K562 (cell line): ENCODE data around the gene RFT1. TPM values are rescaled to one million over a fixed set of nuclear protein-coding genes. Genes with fewer than 3 reads are reported as not detected.

Source experiments
- ATAC-seq: fragments of 200-7000 bp; cut with Tn5 transposase; 3 replicates; pipeline ENCODE4 v1.9.1; 2020; ENCODE audit warnings: moderate library complexity
- BruUV-seq: library from RNA; stranded (reverse); fragments of 400-500 nt; replicated peaks from 2 replicates; lab custom pipeline; 2021; lab: Mats Ljungman, UMichigan
- CTCF ChIA-PET: fragments of 300-600 bp; formaldehyde crosslinking; extraction: SDS; loops from one replicate; lab custom pipeline; 2021; ENCODE audit warnings: low intra/inter-chr PET ratio; lab: Yijun Ruan, JAX
- POLR2A ChIA-PET: fragments of 300-600, 350-650 bp; sonication (Branson Sonifier 250); formaldehyde crosslinking; extraction: SDS; loops from one replicate; lab custom pipeline; 2021; ENCODE audit warnings: antibody characterized with exemption, inconsistent platforms; lab: Yijun Ruan, JAX
- DNase-seq, 4 experiments: peaks; one replicate each; pipeline versions ENCODE4 v3.0.0 to v3.0.0-alpha.2; 2011 to 2018; ENCODE audit warnings: low spot score in 3 of 4, mixed read lengths in 3 of 4; ENCODE audit errors: extremely low read depth in 1 of 4
- FAIRE-seq: peaks from 2 replicates; lab custom pipeline; 2011; peaks lifted over from hg19 to GRCh38; lab: Jason Lieb, UNC
- H2AFZ ChIP-seq: 2 replicates; pipeline ENCODE4 v1.6.0; 2011; ENCODE audit warnings: low read depth, low read length, control low read depth, inconsistent platforms
- H3K27ac ChIP-seq: fragments of 200-600 bp; 3 replicates; pipeline ENCODE4 v1.8.0; 2011; ENCODE audit warnings: low read depth, mild to moderate bottlenecking, control low read depth, inconsistent platforms, low read length, moderate library complexity, mixed read lengths; ENCODE audit errors: extremely low read depth
- H3K27me3 ChIP-seq, 2 experiments: fragments of 300-600 bp in 1 of 2; 2 replicates in 1 of 2; 3 replicates in 1 of 2; pipeline versions ENCODE4 v1.6.0 to v1.8.0; 2011; ENCODE audit warnings: inconsistent platforms in 2 of 2, low read length in 2 of 2, mild to moderate bottlenecking in 1 of 2, mixed read lengths in 1 of 2, moderate library complexity in 1 of 2; ENCODE audit not compliant: control insufficient read depth in 2 of 2, insufficient read depth in 2 of 2
- H3K36me3 ChIP-seq: fragments of 300-600 bp; 3 replicates; pipeline ENCODE4 v1.8.0; 2011; ENCODE audit warnings: mild to moderate bottlenecking, low read length, inconsistent platforms; ENCODE audit not compliant: control insufficient read depth, insufficient read depth
- H3K4me1 ChIP-seq, 2 experiments: fragments of 200-600 bp in 1 of 2; replicated peaks in 1 of 2; 2 replicates in 1 of 2; 3 replicates in 1 of 2; pipeline versions ENCODE4 v1.5.1 to v1.8.0; 2011; ENCODE audit warnings: inconsistent platforms in 2 of 2, low read length in 2 of 2, mild to moderate bottlenecking in 1 of 2, mixed read lengths in 1 of 2, moderate library complexity in 1 of 2; ENCODE audit not compliant: control insufficient read depth in 2 of 2, insufficient read depth in 2 of 2
- H3K4me2 ChIP-seq: 2 replicates; pipeline ENCODE4 v1.6.1; 2011; ENCODE audit warnings: low read length, control low read depth, inconsistent platforms, mixed read lengths; ENCODE audit not compliant: insufficient read depth
- H3K4me3 ChIP-seq: fragments of 200-600 bp; sonication (generic), shearing (Covaris generic); 2 replicates; pipeline ENCODE4 v1.5.1; 2016; ENCODE audit warnings: control low read depth, inconsistent platforms
- H3K79me2 ChIP-seq: fragments of 200-600 bp; 3 replicates; pipeline ENCODE4 v1.8.0; 2011; ENCODE audit warnings: low read length, inconsistent platforms; ENCODE audit not compliant: control insufficient read depth, insufficient read depth
- H3K9ac ChIP-seq, 2 experiments: 2 replicates each; pipeline versions ENCODE4 v1.6.0 to v1.6.1; 2011; ENCODE audit warnings: low read depth in 2 of 2, low read length in 2 of 2, control low read depth in 1 of 2, inconsistent platforms in 1 of 2, mild to moderate bottlenecking in 1 of 2, mixed read lengths in 1 of 2; ENCODE audit not compliant: insufficient read depth in 1 of 2
- H3K9me1 ChIP-seq: one replicate; pipeline ENCODE4 v1.6.0; 2011; ENCODE audit warnings: inconsistent platforms, mild to moderate bottlenecking, low read length, moderate library complexity; ENCODE audit not compliant: control insufficient read depth, insufficient read depth
- H3K9me3 ChIP-seq: replicated peaks from 2 replicates; pipeline ENCODE4 v1.5.1; 2011; ENCODE audit warnings: low read depth, low read length, inconsistent platforms; ENCODE audit not compliant: control insufficient read depth, insufficient read depth
- H4K20me1 ChIP-seq: replicated peaks from 2 replicates; pipeline ENCODE4 v1.6.1; 2011; ENCODE audit warnings: low read length, inconsistent platforms, mixed read lengths; ENCODE audit not compliant: control insufficient read depth, insufficient read depth
- E2F6 ChIP-seq, 2 experiments: IDR thresholded peaks; 2 replicates each; pipeline ENCODE4 v1.6.1; 2011; ENCODE audit warnings: borderline replicate concordance in 1 of 2, control low read depth in 1 of 2, low read depth in 1 of 2, low read length in 1 of 2, mild to moderate bottlenecking in 1 of 2, mixed read lengths in 1 of 2, moderate library complexity in 1 of 2; ENCODE audit not compliant: insufficient read depth in 1 of 2, insufficient read length in 1 of 2, poor library complexity in 1 of 2, severe bottlenecking in 1 of 2; ENCODE audit errors: extremely low read depth in 1 of 2
- GTF2F1 ChIP-seq: IDR thresholded peaks from 2 replicates; pipeline ENCODE4 v1.6.1; 2011; ENCODE audit warnings: low read depth, low read length, improper control_type of control experiment
- HCFC1 ChIP-seq: IDR thresholded peaks from 2 replicates; pipeline ENCODE4 v1.6.1; 2012; ENCODE audit warnings: low read depth, low read length, improper control_type of control experiment
- HMGXB4 ChIP-seq: sonication (generic); formaldehyde crosslinking; IDR thresholded peaks from 2 replicates; pipeline ENCODE4 v1.8.1; 2023; ENCODE audit warnings: mild to moderate bottlenecking, missing genetic modification reagents
- MBD2 ChIP-seq: sonication (generic); IDR thresholded peaks from 2 replicates; pipeline ENCODE4 v1.6.1; 2016; ENCODE audit warnings: low read depth, borderline replicate concordance
- RNF219 ChIP-seq: fragments of 250-450 bp; sonication (Bioruptor Pico); IDR thresholded peaks from 2 replicates; pipeline ENCODE4 v1.5.0; 2022; ENCODE audit warnings: mild to moderate bottlenecking
- SRSF7 ChIP-seq: fragments of 200-400 bp; formaldehyde crosslinking; optimal IDR thresholded peaks from 2 replicates; pipeline ENCODE3; 2017; ENCODE audit warnings: mild to moderate bottlenecking, low read depth, low read length
- TAL1 ChIP-seq: fragments of 450-650 bp; IDR thresholded peaks from 2 replicates; pipeline ENCODE4 v1.6.1; 2016; ENCODE audit warnings: mild to moderate bottlenecking
- TEAD2 ChIP-seq: fragments of 450-650 bp; IDR thresholded peaks from 2 replicates; pipeline ENCODE4 v1.6.1; 2016; ENCODE audit warnings: missing genetic modification characterization, control low read depth, missing compliant biosample characterization
- TEAD4 ChIP-seq, 2 experiments: sonication (generic) in 1 of 2; formaldehyde crosslinking in 1 of 2; IDR thresholded peaks; 2 replicates each; pipeline versions ENCODE4 v1.6.1 to v1.8.0; 2012 to 2022; ENCODE audit warnings: borderline replicate concordance in 1 of 2, inconsistent platforms in 1 of 2, low read length in 1 of 2, mild to moderate bottlenecking in 1 of 2, missing genetic modification reagents in 1 of 2
- WHSC1 ChIP-seq: IDR thresholded peaks from one replicate; pipeline ENCODE4 v1.6.1; 2012; ENCODE audit warnings: low read length, control low read depth, inconsistent platforms
- ZBTB49 ChIP-seq: sonication (generic); formaldehyde crosslinking; IDR thresholded peaks from 2 replicates; pipeline ENCODE4 v1.8.0; 2022; ENCODE audit warnings: missing genetic modification reagents, mild to moderate bottlenecking, borderline replicate concordance
- ZNF507 ChIP-seq: conservative IDR thresholded peaks from 2 replicates; pipeline ENCODE4 v1.6.1; 2017; ENCODE audit warnings: missing genetic modification characterization, missing compliant biosample characterization
- ZNF695 ChIP-seq: fragments of 450-650 bp; formaldehyde crosslinking; IDR thresholded peaks from 2 replicates; pipeline ENCODE4 v1.4.0; 2020; ENCODE audit warnings: mild to moderate bottlenecking, moderate library complexity
- WGBS: fragments of 100-300 bp; shearing (Covaris generic); methylation state at CpG from one replicate; pipeline ENCODE4 v1.1.6; 2016; ENCODE audit warnings: low coverage, mixed read lengths; ENCODE audit not compliant: insufficient coverage; ENCODE audit errors: missing lambda C conversion rate; 5-methylcytosine and 5-hydroxymethylcytosine counted together
- in situ Hi-C: fragments of 300-500 bp; cut with MboI; formaldehyde crosslinking; loops from 4 replicates; pipeline ENCODE4 v1.15.0; 2018; ENCODE audit warnings: inconsistent platforms, mixed read lengths
- intact Hi-C: fragments of 100-400 bp; cut with micrococcal nuclease; formaldehyde crosslinking; loops from 2 replicates; pipeline ENCODE4 v1.14.2; 2022
- polyA plus RNA-seq, 8 experiments: library from polyadenylated mRNA; depleted of rRNA in 4 of 8; stranded (reverse) in 5 of 8; unstranded in 3 of 8; fragments of >200 nt; fragmentation: Nextera tagmentation in 2 of 8; fragmentation: Illumina TruSeq in 1 of 8; extraction: Ambion mirVana in 2 of 8; extraction: Trizol in 1 of 8; gene quantifications; 2 replicates each; pipeline versions ENCODE4 v1.2.1 to v1.2.3, GENCODE V29; 2011 to 2014; ENCODE audit warnings: inconsistent platforms in 1 of 8, missing spikeins in 1 of 8
- total RNA-seq, 7 experiments: library from RNA; depleted of rRNA in 6 of 7; stranded (reverse); fragments of >200 nt in 6 of 7; fragmentation: Illumina TruSeq in 2 of 7; extraction: Trizol in 2 of 7; gene quantifications; 2 replicates each; pipeline versions ENCODE4 v1.2.1 to v1.2.3, GENCODE V29; 2011 to 2021; ENCODE audit warnings: low replicate concordance in 1 of 7

Gene RFT1
- total and polyA plus RNA-seq, 9 of the 15 experiments (the other 6 are each of a cell fraction or from before 2014, with no cell fraction given), result 4.4 to 23.8 (median 8.9) TPM

DNA sequence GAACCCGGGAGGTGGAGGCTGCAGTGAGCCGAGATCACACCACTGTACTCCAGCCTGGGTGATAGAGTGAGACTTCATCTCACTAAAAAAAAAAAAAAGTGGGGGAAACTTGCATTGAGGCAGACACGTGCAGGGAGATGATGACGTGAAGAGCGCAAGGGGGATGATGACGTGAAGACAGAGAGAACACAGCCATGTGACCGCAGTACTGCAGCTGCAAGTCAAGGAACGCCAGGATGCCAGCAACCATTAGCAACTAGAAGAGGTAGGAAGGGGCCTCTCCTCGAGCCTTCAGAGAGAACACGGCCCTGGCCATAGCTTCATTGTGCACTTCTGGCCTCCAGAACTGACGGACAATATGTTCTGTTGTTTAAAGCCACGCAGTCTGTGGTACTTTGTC, 28.3 kb downstream of the RFT1 start:
- in situ Hi-C loops, result no loop called here
- ATAC-seq, result no peak
- DNase-seq, result no peak
- TF ChIP-seq GTF2F1 (no peak), WHSC1 (no peak), TAL1 (no peak), HCFC1 (no peak), SRSF7 (no peak), ZBTB49 (CRISPR knock-in tag) (no peak), E2F6 (IDR thresholded peaks at IDR 0.05; ENCODE audit: borderline replicate concordance in 1 of 2, extremely low read depth in 1 of 2, insufficient read depth in 1 of 2, insufficient read length in 1 of 2, low read depth in 1 of 2, low read length in 1 of 2, poor library complexity in 1 of 2, severe bottlenecking in 1 of 2) (no peak), MBD2 (no peak), TEAD4 (IDR thresholded peaks at IDR 0.05; ENCODE audit: low read length) (no peak), TEAD4 (CRISPR knock-in tag; IDR thresholded peaks at IDR 0.05; ENCODE audit: borderline replicate concordance) (no peak), RNF219 (CRISPR knock-in tag) (no peak), HMGXB4 (CRISPR knock-in tag) (no peak), TEAD2 (tag) (no peak), ZNF507 (tag) (no peak), ZNF695 (CRISPR knock-in tag) (no peak)

More for the DNA sequence above, 28.3 kb downstream of the RFT1 start:
- FAIRE-seq, result no peak
- intact Hi-C loops, result no loop called here
- H3K9ac ChIP-seq, result peak overlapping the region in 1 of 2 experiments; percentile 32; a peak in 1 of 4 replicates
- CTCF ChIA-PET, result no interaction called here
- no peaks in the 10 kb centered on the region for H3K9me3 ChIP-seq
- H3K79me2 ChIP-seq, result no peaks in the 10 kb centered on the region
- no peak overlapping the region for H3K4me3 ChIP-seq
- POLR2A ChIA-PET, result interaction anchor here (0.6 to 0.7 kb wide), 2 partner anchors 165 to 175 kb away, joined by 3 read pairs; no protein-coding TSS in a partner anchor
- BruUV-seq, result no TSS peak
- peaks cover 8 to 16% of the 10 kb centered on the region in 2 experiments; a peak in 4 of 5 replicates for H3K4me1 ChIP-seq
- no peak overlapping the region for H2AFZ ChIP-seq
- no peaks in the 10 kb centered on the region for H3K9me1 ChIP-seq
- no peaks in the 10 kb centered on the region for H4K20me1 ChIP-seq
- peaks cover 10% of the 10 kb centered on the region; the same call in 2 of the 3 replicates for H3K36me3 ChIP-seq
- no peaks in the 10 kb centered on the region for H3K27me3 ChIP-seq
- 83% methylated on average over 10 of the region's 12 CpGs for WGBS
- H3K27ac ChIP-seq, result no peak overlapping the region
- H3K4me2 ChIP-seq, result no peak overlapping the region
